Renal cortex interstitium (tissue), 11 donors: ENCODE results near the gene HAGHL. TPM values are rescaled to one million over a fixed set of nuclear protein-coding genes. Genes with fewer than 3 reads are reported as not detected.
"Not testable (repeated sequence)": the region's sequence is repeated elsewhere in the genome, so short reads cannot be mapped to it uniquely, and the experiment has no call there.

Experiments used
- DNase-seq, 11 donors: peaks; one replicate each; pipeline ENCODE4 v3.0.0-alpha.2; 2013; ENCODE audit warnings: low read depth in 9 of 11, low spot score in 4 of 11; ENCODE audit errors: extremely low read depth in 1 of 11
- polyA plus RNA-seq, 3 donors: library from polyadenylated mRNA; unstranded; fragments of 120-200 nt; gene quantifications; one replicate each; pipeline ENCODE4 v1.2.1, GENCODE V29; 2013; ENCODE audit not compliant: insufficient read length in 3 of 3

Gene HAGHL
- polyA plus RNA-seq, 3 donors: 3.8 to 12.1 (median 5.1) TPM

DNA sequence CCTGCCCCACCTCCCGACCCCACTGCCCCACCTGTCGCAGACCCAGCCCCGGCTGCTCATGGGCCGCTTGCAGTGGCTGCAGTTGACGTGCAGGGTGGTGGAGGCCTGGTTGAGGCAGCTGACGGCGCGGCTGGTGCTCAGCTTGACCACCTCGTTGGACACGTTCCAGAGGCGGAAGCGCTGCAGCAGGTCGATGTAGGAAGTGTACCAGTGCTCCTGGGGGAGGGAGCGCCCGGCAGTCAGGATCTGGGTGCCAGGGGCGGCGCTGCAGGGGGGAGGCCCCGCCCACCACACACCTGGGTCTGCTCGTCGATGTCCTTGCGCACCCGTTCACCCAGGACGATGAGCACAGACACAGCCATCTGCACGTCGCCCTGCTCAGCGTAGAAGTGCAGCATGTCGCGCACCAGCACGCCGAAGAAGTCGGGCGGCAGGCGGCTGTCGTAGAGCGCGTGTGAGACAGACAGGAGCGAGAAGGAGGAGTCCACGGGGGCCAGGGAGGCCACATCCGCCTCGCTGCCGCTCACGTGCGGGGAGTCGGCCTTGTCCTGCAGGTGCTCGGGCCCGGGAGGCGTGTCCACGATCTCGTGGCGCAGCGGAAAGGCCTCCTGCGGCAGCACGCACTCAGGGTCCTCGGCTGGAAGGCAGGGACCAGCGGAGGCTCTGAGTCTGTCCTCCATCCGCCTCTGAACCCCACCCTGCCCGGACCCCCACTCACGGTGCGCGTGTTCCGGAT, 41.8 kb upstream of the HAGHL start:
- DNase-seq: no peak

DNA sequence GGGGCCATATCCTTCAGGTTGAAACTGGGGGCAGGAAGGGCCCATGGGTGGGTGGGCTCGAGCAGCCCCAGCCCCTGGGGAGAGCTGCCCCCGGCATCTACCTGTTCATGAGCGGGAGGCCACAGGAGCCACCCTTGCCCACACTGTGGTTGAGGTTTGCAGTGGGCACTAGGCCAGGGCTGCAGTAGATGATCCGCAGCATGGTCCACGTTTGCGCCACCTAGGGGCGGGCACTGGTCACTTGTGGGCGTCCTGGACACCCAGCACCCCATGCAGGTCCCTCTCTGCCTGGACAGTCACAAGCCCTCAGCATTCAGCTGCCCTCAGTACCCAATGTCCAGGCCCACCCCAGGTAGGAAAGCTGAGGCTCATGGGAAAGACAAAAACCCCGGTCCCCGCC, 40.9 kb upstream of the HAGHL start:
- no peak for DNase-seq

DNA sequence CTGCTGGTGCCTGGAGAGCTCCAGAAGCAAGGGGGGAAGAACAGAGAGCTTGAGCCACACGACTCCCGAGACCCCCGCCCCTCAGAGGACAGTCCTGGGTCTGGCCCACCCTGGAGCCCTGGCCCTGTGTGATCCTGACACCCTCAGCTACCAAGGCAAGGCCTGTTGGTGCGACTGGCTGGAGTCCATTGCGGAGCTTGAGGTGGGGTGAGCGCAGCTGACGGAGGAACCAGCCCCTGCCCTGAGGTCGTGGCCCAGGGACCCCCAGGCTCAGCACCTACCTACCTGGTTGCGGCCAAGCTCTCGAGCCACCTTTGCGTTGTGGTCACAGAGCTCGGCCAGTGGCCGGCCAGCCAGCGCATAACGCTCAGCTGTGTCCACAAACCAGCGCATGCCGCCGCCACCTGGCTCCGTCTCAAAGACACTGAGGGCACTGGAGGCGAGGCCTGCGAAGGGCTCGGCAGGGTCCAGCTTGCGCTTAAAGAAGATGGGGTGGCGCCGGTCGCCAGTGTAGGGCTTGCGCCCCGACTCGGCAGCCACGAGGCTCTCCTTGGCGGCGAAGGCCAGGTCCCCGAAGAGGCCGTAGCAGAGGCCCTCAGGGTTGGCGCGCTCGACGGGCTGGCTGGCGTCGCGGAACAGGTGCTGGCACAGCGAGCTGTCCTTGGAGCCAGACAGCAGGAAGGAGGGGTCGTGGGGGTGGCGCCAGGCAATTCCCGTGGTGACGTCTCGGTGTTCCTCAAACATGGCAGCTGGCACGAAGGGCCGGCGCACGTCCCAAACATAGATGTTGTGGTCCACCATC, 40.2 kb upstream of the HAGHL start:
- DNase-seq: no peak

DNA sequence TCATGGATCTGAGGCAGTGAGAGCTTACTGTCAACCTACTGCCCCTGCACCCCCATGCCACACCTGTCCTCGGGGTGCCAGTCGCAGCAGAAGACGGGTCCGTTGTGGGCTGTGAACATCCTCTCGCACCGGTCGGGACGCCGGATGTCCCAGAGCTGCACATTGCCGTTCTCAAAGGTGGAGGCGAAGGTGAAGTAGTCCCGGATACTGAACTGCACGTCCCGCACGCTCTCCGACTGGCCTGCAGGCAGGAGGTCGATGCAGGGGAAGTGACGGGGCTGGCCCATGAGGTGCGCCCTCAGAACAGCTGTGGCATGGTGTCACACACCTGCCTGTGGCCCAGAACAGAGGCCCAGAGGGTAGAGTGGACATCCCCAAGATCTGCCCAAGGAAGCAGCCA, 39.4 kb upstream of the HAGHL start:
- DNase-seq: no peak

DNA sequence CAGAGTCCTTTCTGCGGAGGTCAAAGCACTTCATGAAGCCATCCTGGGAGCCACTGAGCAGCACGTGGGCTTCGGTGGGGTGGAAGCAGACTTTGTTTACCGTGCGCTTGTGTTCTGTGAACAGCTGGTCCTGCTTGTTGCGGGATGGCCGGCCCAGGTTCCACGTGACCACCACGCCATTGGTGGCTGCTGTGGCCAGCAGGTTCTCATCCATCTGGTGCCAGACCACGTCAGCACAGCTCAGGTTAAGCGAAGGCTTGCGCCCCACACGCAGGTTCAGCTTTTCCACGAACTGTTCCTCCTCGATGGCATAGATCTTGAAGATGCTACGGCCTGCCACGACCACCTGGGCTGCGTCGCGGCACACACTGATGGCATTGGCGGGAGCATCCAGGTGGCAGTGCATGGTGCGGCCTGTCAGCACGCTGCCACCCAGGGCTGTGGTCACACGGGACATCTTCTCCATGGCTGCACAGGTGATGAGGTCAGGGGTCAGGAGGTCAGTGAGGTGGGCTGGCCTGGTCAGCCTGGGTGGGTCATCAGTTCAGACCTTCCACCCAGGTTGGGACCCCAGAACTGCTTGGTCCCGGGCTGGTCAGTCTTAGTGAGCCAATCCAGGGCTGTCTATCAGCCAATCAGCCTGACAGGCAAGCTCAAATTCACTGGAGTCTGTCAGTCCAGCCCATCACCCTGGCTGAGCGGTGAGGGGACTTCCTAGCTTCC, 37.6 kb upstream of the HAGHL start:
- no peak for DNase-seq

DNA sequence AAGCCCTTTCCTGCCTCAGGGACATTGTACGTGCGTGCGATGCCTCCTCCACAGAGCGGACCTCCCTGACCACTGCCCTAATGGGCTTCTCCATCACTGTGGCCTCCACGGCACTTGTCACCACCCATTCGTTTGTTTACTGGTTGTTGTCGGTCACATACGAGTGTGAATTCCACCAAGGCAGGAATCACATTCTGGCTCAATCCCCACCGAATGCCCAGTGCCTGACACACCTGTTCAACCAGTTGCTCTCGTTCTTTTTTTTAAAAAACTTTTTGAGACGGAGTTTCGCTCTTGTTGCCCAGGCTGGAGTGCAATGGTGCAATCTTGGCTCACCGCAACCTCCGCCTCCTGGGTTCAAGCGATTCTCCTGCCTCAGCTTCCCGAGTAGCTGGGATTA, 35.7 kb upstream of the HAGHL start:
- DNase-seq: not testable (repeated sequence)

DNA sequence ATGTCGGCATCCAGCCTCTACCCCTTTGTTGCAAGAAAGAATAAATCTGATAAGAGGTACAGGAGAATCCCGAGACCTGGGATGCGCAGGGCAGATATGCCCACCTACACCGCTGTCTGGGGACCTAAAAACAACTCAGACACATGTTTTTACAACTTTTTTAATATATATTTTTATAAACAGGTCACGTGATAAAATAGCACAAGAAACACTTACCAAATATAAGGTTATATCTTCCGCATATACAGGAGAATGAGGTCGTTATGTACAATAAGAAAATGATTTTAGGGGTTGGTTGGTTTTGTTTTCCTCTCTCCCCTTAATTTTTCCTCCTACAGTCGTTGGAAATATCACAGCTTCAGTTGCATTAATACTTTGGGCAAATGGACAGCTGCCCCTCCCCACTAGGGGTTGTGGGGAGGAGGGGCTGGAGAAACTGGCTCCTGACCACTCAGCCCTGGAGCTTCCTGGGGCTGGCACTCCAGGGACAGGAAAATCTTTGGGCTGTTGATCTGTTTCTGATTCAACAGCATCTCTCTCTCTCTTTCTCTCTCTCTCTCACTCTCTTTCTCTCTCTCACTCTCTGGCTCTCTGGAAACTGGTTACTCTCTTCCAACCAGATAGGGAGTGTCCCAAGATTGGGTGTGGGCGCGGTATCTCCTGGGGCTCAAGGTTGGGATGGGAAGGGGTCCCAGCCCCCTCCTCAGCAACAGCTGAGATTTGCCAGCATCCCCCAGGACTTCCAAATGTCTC, 34.4 kb upstream of the HAGHL start:
- DNase-seq: no peak

DNA sequence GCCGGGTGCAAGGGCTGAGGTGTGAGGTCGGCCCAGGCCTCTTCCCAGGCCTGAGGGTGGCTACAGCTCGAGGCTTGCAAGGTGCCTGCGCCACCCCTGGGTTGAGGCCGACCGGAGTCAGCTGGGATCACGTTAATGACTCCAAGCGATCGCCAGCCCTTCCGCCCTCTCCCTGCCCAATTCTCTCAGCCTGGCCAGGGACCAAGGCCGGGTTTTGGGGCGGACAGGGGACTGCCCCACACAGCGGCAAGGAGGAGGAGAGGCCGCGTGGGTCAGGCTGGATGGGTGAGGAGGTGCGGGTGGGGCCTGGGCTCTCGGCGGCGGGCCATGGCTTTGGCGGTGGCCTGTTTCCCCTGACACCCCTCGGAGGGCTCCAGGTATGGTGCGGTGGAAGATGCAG, 33.5 kb upstream of the HAGHL start:
- DNase-seq: no peak

DNA sequence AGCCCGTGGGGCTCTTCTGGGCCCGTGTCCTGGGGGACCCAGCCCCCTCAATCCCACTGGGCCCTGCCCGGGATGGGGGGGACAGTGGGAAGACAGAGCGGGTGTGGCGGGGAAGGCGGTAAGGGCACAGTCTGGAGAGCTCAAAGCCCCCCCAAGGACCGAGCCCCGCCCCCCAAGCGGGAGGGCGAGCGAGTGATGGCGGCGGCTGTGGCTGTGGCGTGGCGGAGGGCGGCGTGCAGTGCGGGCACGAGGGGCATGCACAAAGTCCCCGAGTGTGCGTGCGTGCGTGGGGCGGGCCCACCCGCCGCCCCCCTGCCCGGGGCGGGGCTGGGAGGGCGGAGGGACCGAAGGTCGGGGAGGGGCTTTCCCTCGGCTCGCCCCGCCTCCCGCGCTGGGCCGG, 33.1 kb upstream of the HAGHL start:
- DNase-seq: no peak

DNA sequence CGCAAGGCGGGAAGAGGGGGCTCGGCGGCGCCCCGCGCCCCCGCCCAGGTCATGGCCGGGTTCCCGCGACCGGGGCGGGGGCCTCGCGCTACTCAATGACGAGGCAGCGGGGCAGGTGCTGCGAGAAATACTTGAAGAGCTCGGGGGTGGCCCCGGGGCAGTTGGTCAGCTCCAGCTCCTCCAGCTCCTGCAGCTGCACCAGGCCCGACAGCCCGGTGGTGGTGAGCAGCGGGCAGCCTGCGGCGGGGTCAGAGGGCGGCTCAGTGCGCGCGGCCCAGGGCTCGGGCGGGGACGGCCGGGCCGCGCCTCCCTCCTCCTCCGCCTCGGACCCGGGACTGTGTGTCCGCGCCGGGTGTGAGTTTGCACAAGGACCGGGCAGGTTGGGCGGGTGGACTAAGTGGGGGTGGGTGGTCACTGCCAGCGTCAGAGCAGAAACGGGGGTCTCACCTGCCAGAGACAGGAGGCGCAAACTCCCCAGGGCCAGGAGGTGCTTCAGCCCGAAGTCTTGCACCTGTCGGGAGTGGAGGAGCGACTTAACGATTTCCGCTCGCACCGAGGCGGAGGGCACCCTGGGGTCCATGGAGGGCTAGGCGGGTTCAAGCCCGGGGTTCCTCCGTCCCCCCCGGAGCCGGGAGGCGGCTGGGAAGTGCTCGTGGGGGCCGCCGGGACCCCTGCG, 32.6 kb upstream of the HAGHL start:
- no peak for DNase-seq

DNA sequence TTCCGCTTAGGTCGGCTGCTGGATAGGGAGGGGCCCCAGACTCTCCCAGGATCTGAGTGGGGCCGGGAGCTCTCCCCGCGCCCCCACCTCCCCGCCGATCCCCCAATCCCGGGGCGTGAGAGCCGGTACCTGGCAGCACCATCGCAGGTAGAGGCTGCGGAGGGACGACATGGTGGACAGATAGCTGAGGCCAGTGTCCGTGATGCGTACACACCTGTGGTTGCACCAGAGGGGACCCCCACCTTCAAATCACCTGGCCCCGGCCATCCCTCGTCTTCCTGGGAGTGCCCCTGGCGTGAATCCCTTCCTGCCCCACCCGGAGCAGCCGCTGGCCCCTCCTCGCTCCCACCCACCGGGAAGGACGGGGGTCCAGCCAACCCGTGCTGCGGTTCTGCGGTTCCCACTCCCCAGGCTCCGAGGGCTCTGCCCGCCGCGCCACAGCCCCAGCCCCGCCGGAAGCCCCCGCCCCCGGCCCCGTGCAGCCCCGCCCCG, 32.0 kb upstream of the HAGHL start:
- no peak for DNase-seq

DNA sequence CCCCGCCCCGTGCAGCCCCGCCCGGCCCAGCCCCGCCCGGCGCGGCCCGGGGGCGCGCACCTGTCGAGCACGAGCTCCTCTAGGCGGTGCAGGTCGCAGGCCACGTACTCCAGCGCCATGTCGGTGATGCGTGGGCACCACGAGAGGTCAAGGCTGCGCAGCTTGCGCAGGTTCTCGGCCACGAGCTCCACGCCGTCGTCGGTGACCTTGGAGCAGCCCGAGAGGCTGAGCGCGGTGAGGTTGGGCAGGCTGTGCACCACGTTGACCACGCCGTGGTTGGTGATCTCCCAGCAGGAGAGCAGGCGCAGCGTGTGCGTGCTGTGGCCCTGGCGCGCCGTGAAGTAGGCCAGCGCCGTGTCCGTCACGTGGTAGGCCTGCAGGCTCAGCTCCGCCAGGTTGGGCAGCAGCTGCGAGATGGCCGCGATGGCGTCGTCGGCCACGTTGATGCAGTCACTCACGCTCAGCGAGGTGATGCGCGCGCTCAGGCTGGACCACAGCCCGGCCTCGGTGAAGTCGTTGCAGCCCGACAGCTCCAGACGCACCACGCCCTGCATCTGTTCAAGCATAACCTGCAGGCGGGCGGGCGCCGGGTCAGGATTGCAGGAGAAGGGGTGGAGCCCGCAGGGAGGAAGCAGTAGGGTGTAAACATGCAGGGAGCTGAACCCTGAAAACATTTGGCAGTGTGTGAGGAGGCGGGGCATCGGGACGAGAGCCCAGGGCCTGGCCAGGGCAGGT, 31.4 kb upstream of the HAGHL start:
- DNase-seq: peak in 1 of 11 donors; percentile 53

DNA sequence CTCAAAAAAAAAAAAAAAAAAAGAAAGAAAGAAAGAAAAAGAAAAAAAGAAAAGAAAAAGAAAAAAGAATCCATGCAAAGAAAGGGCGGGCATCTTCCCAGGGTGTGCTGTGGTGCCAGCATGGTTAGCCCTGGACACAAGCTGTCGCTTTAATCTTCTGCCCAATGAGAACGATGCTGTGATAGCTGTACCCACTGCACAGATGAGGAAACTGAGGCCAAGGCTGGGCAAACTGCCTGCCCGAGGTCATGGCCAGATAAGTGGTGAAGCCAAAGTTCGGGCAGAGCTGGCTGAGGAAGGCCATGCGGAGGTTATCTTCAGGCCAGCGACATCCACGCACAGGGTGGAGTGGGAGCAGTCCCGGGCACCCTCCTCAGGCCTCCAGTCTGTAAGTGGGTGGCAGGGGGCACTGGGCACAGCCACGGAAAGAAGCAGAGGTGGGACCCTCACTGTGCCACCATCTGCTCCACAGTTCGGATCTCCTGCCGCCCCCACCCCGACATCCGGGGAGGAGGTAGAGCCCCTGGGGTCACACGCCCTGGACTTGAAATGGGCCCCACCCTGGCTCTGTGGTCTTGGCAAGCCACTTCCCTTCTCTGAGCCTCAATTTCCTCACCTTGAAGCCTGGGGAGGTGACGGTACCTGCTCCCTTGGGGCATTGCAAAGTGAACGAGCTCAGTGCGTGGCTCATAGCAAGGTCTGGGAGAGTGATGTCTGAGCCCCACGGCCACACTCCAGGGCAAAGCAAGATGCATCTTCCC, 27.8 kb upstream of the HAGHL start:
- DNase-seq: no peak

DNA sequence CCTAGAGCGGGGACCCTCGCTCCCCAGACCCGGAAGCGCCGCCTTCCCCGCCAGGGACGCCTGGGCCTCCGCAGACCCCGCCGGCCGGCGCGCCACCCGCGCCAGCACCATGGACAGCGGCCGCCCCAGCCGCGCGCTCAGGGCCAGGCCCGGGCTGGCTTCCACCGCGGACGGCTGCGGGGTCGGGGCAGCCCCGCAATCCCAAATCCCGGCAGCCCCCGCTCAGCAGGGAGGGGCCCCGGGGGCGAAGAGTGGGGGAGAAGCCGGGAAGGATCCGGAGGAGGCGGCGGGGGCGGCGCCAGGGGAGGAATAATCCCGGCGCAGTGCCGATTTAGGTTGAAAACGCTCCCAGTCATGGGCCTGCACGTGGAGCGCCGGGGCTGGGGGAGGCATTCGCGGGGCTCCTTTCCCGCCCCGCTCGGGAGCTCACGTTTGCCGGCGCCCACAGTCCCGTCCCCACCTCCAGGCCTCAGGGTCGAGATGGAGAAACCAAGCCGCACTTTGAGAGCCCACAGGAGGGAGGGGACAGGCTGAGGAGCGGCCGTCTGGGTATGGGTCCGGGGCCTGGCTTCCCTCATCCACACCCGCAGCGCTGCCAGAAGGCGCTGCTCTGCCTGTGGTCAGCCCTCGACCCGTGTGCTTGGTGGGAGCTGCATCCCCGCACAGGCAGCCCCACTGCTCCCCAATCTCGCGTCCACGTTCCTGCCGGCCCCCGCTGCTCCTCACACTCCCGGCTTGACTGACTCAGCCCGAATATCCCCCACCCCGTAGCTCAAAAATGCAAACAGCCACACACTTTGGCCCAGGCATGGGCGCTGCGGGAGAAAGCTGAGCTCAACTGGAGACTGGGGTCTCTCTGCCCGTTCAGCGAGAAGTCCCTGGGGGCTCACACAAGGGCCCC, 26.0 kb upstream of the HAGHL start:
- DNase-seq: no peak

DNA sequence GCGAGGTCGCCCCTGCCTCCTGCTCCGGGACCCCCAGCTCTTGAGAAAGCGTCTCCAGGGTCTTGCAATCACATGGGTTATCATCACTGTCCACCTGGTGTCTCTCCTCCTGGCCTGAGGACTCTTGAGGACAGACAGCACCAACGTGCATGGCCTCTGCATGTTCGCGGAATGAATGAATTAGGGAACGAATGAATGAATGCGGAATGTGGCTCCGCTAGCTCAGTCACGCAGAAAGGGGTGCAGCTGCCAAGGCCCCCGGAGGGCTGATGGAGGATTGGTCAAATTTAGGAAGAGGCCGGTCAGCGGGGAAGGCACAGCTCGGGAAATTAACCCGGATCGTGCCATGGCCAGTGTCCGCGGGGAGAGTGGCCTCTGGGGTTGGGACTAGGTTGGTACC, 24.6 kb upstream of the HAGHL start:
- no peak for DNase-seq

DNA sequence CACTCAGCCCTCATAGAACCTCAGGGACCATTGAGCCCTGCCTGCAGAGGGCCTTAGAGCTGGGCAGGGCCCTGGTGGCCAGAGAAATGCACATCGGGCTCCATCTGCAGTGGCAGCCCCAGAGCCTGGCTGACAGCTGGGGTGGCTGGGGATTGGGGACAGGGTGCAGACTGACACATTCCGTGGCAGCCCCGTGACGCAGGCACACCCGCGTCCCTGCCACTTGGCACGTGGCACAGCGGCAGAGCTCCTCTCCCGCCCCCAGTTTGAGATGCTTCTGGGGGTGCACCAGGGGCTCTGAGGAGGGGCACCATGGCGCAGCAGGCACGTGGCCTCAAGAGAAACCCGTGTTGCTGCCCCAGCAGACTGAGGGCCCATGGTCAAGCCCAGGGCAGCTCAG, 23.5 kb upstream of the HAGHL start:
- no peak for DNase-seq
